T-helper 2 cell (primary cell): Measurements from ENCODE around the gene STMN1.
A peak's percentile ranks its signal among the peaks of the same experiment; 100 is the strongest.

ENCODE experiments used
- DNase-seq, 5 experiments: peaks; one replicate each; pipeline versions ENCODE4 v3.0.0 to v3.0.0-alpha.2; 2012 to 2022

Gene STMN1

GRCh38 chr1:25918615-25919014 is 12.4 kb upstream of the STMN1 start:
- DNase-seq: no peak

GRCh38 chr1:25917996-25918395 is 11.8 kb upstream of the STMN1 start:
- DNase-seq: peak in 2 of 5 experiments; percentile 10 to 69

GRCh38 chr1:25916460-25916859 is 10.2 kb upstream of the STMN1 start:
- DNase-seq: no peak

- DNase-seq: no peak
Measured at GRCh38 chr1:25914074-25914995, 8.1 kb upstream of the STMN1 start.

GRCh38 chr1:25913206-25913605 is 7.0 kb upstream of the STMN1 start:
- no peak for DNase-seq

- DNase-seq: no peak
Measured at GRCh38 chr1:25912076-25912831, 6.0 kb upstream of the STMN1 start.

GRCh38 chr1:25911162-25911561 is 4.9 kb upstream of the STMN1 start:
- DNase-seq: no peak

GRCh38 chr1:25909040-25909439 is 2.8 kb upstream of the STMN1 start:
- DNase-seq: no peak

GRCh38 chr1:25908161-25908560 is 1.9 kb upstream of the STMN1 start:
- DNase-seq: no peak

- no peak for DNase-seq
Measured at GRCh38 chr1:25907601-25908000, 1.4 kb upstream of the STMN1 start.

GRCh38 chr1:25906644-25907300 is 553 bp upstream of the STMN1 start:
- peak; percentile 17 to 31 (median 19) for DNase-seq

- peak; percentile 71 to 95 (median 87) for DNase-seq
Measured at GRCh38 chr1:25904943-25905679, 1.1 kb downstream of the STMN1 start.

- no peak for DNase-seq
Measured at GRCh38 chr1:25903986-25904385, 2.2 kb downstream of the STMN1 start.

GRCh38 chr1:25902462-25902861 is 3.8 kb downstream of the STMN1 start:
- DNase-seq: no peak

- no peak for DNase-seq
Measured at GRCh38 chr1:25900219-25900618, 6.0 kb downstream of the STMN1 start.

- no peak for DNase-seq
Measured at GRCh38 chr1:25899792-25900191, 6.4 kb downstream of the STMN1 start.

- DNase-seq: no peak
Measured at GRCh38 chr1:25898223-25899015, 7.8 kb downstream of the STMN1 start.

- DNase-seq: no peak
Measured at GRCh38 chr1:25897754-25898153, 8.5 kb downstream of the STMN1 start.

- no peak for DNase-seq
Measured at GRCh38 chr1:25896266-25896665, 10.0 kb downstream of the STMN1 start.

GRCh38 chr1:25895365-25895990 is 10.7 kb downstream of the STMN1 start:
- peak; percentile 76 to 91 (median 83) for DNase-seq

- DNase-seq: no peak
Measured at GRCh38 chr1:25893116-25893515, 13.1 kb downstream of the STMN1 start.
